HFF-Myc (cell line): ENCODE data around the gene HIC1.

ENCODE experiments used
- DNase-seq: peaks from one replicate; pipeline ENCODE4 v3.0.0-alpha.2; 2011; ENCODE audit warnings: low read depth; ENCODE audit errors: extremely low read depth
- H3K4me3 ChIP-seq: replicated peaks from 2 replicates; pipeline ENCODE4 v1.5.1; 2011; ENCODE audit warnings: low read depth, mild to moderate bottlenecking, control low read depth, low read length
- TF ChIP-seq, protein P1 (sequence below): IDR thresholded peaks from 2 replicates; pipeline ENCODE4 v1.5.1; 2012; ENCODE audit warnings: mild to moderate bottlenecking, low read depth, low read length, control low read depth; ENCODE audit errors: missing control alignments

The HIC1 gene

DNA sequence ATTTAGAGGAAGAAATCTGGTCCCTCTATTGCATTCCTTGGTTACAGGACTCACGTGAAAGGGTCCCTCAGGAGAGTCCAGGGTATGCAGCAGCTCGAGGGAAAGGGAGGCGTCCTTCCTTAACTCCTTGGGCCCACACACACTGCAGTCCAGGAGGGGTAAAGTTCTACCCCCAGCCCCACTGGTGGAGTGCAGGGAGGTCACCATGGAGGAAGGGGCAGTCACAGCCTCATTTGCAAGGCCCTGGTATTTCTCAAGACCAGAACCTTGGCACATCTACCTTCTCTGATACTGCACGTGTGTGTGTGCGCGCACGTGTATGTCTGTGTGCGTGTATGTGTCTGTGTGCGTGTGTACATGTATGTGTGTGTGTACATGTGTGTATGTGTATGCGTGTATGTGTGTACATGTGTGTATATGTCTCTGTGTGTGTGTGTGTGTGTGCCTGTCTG is 11.1 kb downstream of the HIC1 start:
- TF ChIP-seq, protein P1, sequence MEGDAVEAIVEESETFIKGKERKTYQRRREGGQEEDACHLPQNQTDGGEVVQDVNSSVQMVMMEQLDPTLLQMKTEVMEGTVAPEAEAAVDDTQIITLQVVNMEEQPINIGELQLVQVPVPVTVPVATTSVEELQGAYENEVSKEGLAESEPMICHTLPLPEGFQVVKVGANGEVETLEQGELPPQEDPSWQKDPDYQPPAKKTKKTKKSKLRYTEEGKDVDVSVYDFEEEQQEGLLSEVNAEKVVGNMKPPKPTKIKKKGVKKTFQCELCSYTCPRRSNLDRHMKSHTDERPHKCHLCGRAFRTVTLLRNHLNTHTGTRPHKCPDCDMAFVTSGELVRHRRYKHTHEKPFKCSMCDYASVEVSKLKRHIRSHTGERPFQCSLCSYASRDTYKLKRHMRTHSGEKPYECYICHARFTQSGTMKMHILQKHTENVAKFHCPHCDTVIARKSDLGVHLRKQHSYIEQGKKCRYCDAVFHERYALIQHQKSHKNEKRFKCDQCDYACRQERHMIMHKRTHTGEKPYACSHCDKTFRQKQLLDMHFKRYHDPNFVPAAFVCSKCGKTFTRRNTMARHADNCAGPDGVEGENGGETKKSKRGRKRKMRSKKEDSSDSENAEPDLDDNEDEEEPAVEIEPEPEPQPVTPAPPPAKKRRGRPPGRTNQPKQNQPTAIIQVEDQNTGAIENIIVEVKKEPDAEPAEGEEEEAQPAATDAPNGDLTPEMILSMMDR = no peak

DNA sequence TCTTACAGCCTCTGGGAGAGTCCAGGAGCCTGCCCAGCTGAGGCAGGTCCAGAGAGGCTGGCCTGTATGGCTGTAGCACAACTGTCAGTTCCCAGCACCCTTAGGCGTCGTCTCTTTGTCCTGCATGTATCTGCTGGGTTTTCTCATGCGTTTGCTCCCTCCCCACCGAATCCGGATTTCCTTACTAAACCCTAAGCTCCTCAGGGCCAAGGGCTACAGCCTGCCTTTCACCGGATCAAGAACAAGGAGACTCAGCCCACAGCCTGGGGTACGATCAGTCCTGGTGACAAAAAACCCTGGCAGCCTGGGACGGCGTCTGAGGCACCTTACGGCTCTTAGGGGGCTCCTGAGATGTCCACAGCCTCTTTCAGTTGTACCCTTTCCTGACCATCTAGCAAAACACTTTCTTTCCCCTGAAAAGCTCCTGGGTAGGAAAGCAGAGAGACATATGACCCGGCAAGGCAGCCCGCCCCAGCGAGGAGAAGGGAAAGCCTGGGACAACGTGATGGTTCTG is 12.2 kb downstream of the HIC1 start:
- no peak overlapping the region for H3K4me3 ChIP-seq
- DNase-seq = no peak
- TF ChIP-seq, protein P1 = no peak

More for the DNA sequence above, 11.1 kb downstream of the HIC1 start:
- H3K4me3 ChIP-seq = no peak overlapping the region
- no peak for DNase-seq

GRCh38 chr17:2067608-2068024 is 12.7 kb downstream of the HIC1 start:
- no peak overlapping the region for H3K4me3 ChIP-seq
- TF ChIP-seq, protein P1 = no peak
- DNase-seq = peak; percentile 89

- DNase-seq = no peak
- TF ChIP-seq, protein P1 = peak; percentile 8
- no peak overlapping the region for H3K4me3 ChIP-seq
Measured at GRCh38 chr17:2068031-2068518, 13.2 kb downstream of the HIC1 start.

GRCh38 chr17:2068519-2069051 is 13.7 kb downstream of the HIC1 start:
- TF ChIP-seq, protein P1 = no peak
- DNase-seq = no peak
- no peak overlapping the region for H3K4me3 ChIP-seq

DNA sequence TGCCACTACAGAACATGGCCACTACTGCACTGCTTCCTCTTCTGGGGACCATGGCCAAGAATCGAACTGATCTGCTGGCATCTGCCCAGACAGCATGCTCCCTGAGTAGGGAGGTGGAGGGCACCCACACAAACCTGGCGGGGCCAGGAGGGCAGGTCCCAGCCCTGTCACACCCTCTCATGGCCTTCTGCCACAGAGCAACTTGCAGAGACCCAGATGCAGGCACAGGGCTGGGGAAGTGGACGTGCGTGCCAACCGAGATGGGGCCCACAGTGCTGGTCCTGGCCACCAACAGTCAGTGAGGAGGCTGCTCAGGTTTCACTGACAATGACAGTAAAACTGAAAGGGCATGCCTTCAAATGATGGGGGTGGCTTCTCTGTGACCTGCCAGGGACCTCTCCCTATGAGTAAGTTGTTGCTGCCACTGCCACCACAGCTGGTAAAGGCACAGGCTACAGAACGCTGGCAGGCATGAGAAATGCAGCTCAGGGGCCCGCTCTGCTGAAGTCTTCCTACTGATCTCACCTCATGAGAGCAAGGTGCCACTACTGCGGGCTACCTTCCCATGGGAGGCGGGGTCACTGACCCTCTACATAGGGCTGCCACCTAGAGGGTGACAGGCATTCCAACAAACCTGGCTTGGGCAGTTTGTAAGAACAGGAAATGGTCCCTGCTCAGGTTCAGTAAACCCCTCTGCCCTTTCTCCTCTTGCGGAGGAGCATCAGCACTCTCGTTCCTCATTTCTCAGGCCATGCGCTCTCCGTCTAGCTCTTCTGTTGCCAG is 15.5 kb downstream of the HIC1 start:
- H3K4me3 ChIP-seq = no peak overlapping the region
- TF ChIP-seq, protein P1 = no peak
- DNase-seq = no peak
